H1 (cell line): ENCODE measurements around the gene HMCN2. TPM values are rescaled to one million over a fixed set of nuclear protein-coding genes. Genes with fewer than 3 reads are reported as not detected.

Source experiments
- CTCF ChIA-PET: fragments of 300-600 bp; sonication (Branson Sonifier 250); formaldehyde crosslinking; loops from one replicate; lab custom pipeline; 2021; ENCODE audit not compliant: partially characterized antibody; lab: Charles Lee
- POLR2A ChIA-PET: fragments of 300-600 bp; sonication (Branson Sonifier 250); formaldehyde crosslinking; loops from one replicate; lab custom pipeline; 2021; ENCODE audit warnings: inconsistent platforms; ENCODE audit not compliant: partially characterized antibody; lab: Charles Lee
- DNase-seq, 2 experiments: peaks; one replicate each; pipeline versions ENCODE4 v3.0.0 to v3.0.0-alpha.2; 2010 to 2022; ENCODE audit warnings: low spot score in 2 of 2, low read depth in 1 of 2, mixed read lengths in 1 of 2
- FAIRE-seq: peaks from 2 replicates; lab custom pipeline; 2011; peaks lifted over from hg19 to GRCh38; lab: Jason Lieb, UNC
- H2AFZ ChIP-seq: 2 replicates; pipeline ENCODE4 v1.8.1; 2012; ENCODE audit warnings: low read length, inconsistent platforms
- H2AK5ac ChIP-seq: 2 replicates; pipeline ENCODE4 v1.6.1; 2013; ENCODE audit warnings: low read depth, low read length
- H2BK120ac ChIP-seq: replicated peaks from 2 replicates; pipeline ENCODE3; 2013; ENCODE audit warnings: low read depth, low read length, inconsistent platforms
- H2BK12ac ChIP-seq: 2 replicates; pipeline ENCODE4 v1.6.1; 2013; ENCODE audit warnings: low read depth, low read length
- H2BK15ac ChIP-seq: 2 replicates; pipeline ENCODE4 v1.6.1; 2013; ENCODE audit warnings: low read length
- H2BK20ac ChIP-seq: 2 replicates; pipeline ENCODE4 v1.6.1; 2013; ENCODE audit warnings: low read length
- H2BK5ac ChIP-seq: 2 replicates; pipeline ENCODE4 v1.6.1; 2013; ENCODE audit warnings: low read depth, low read length
- H3K14ac ChIP-seq: 2 replicates; pipeline ENCODE4 v1.6.1; 2013; ENCODE audit warnings: inconsistent platforms; ENCODE audit not compliant: insufficient read length
- H3K18ac ChIP-seq: 2 replicates; pipeline ENCODE4 v1.6.1; 2013; ENCODE audit warnings: low read length; ENCODE audit errors: extremely low read depth
- H3K23ac ChIP-seq: 2 replicates; pipeline ENCODE4 v1.6.1; 2013; ENCODE audit warnings: inconsistent platforms; ENCODE audit not compliant: insufficient read length
- H3K23me2 ChIP-seq: 2 replicates; pipeline ENCODE4 v1.6.1; 2013; ENCODE audit warnings: low read depth, low read length
- H3K27ac ChIP-seq: 2 replicates; pipeline ENCODE4 v1.6.1; 2011; ENCODE audit warnings: low read depth, low read length, inconsistent platforms
- H3K27me3 ChIP-seq, 4 experiments: replicated peaks in 1 of 4; 1 replicate in 1 of 4; 2 replicates in 3 of 4; pipeline versions ENCODE4 v1.6.1 to v1.8.1; 2011 to 2013; ENCODE audit warnings: low read length in 3 of 4, mild to moderate bottlenecking in 3 of 4, inconsistent platforms in 2 of 4, mixed read lengths in 2 of 4, moderate library complexity in 1 of 4; ENCODE audit not compliant: control insufficient read depth in 3 of 4, insufficient read depth in 3 of 4; ENCODE audit errors: extremely low read depth in 1 of 4
- H3K36me3 ChIP-seq, 4 experiments: 2 replicates each; pipeline versions ENCODE4 v1.6.1 to v1.8.1; 2011 to 2013; ENCODE audit warnings: mild to moderate bottlenecking in 4 of 4, low read length in 3 of 4, moderate library complexity in 2 of 4, control low read depth in 1 of 4, inconsistent platforms in 1 of 4; ENCODE audit not compliant: insufficient read depth in 4 of 4, control insufficient read depth in 2 of 4
- H3K4ac ChIP-seq: replicated peaks from 2 replicates; pipeline ENCODE3; 2013; ENCODE audit warnings: low read length, low read depth, mixed read lengths, inconsistent platforms; ENCODE audit not compliant: insufficient read length
- H3K4me1 ChIP-seq, 4 experiments: replicated peaks in 1 of 4; 1 replicate in 1 of 4; 2 replicates in 3 of 4; pipeline versions ENCODE4 v1.6.1 to v1.8.1; 2011 to 2013; ENCODE audit warnings: low read length in 3 of 4, inconsistent platforms in 2 of 4, mixed read lengths in 1 of 4; ENCODE audit not compliant: insufficient read depth in 4 of 4, control insufficient read depth in 3 of 4
- H3K4me2 ChIP-seq, 2 experiments: 2 replicates each; pipeline versions ENCODE4 v1.6.1 to v1.8.1; 2011 to 2013; ENCODE audit warnings: low read depth in 2 of 2, low read length in 2 of 2, control low read depth in 1 of 2, inconsistent platforms in 1 of 2, mild to moderate bottlenecking in 1 of 2; ENCODE audit not compliant: insufficient read depth in 1 of 2
- H3K4me3 ChIP-seq, 4 experiments: fragments of 200-600, 300-600 bp in 1 of 4; sonication (generic), shearing (Covaris generic), sonication (Bioruptor Twin) in 1 of 4; 2 replicates each; pipeline versions ENCODE4 v1.5.1 to v1.8.1; 2011 to 2016; ENCODE audit warnings: low read length in 4 of 4, low read depth in 3 of 4, control low read depth in 2 of 4, inconsistent platforms in 2 of 4, mild to moderate bottlenecking in 2 of 4, mixed read lengths in 1 of 4, moderate library complexity in 1 of 4; ENCODE audit not compliant: insufficient read depth in 2 of 4; ENCODE audit errors: extremely low read depth in 1 of 4
- H3K56ac ChIP-seq: replicated peaks from 2 replicates; pipeline ENCODE3; 2013; ENCODE audit warnings: low read depth, mild to moderate bottlenecking, mixed read lengths, low read length, inconsistent platforms; ENCODE audit not compliant: insufficient read length
- H3K79me1 ChIP-seq: 2 replicates; pipeline ENCODE4 v1.6.1; 2013; ENCODE audit warnings: low read depth, low read length, control low read depth
- H3K79me2 ChIP-seq, 2 experiments: 2 replicates each; pipeline versions ENCODE4 v1.6.1 to v1.8.1; 2012 to 2013; ENCODE audit warnings: low read length in 2 of 2, mild to moderate bottlenecking in 2 of 2, inconsistent platforms in 1 of 2; ENCODE audit not compliant: insufficient read depth in 2 of 2, control insufficient read depth in 1 of 2
- H3K9ac ChIP-seq, 4 experiments: replicated peaks in 1 of 4; 1 replicate in 1 of 4; 2 replicates in 3 of 4; pipeline versions ENCODE4 v1.6.1 to v1.8.1; 2011 to 2013; ENCODE audit warnings: low read depth in 3 of 4, low read length in 3 of 4, control low read depth in 2 of 4, mild to moderate bottlenecking in 2 of 4, moderate library complexity in 2 of 4, inconsistent platforms in 1 of 4; ENCODE audit errors: extremely low read depth in 1 of 4
- H3K9me3 ChIP-seq, 2 experiments: 2 replicates each; pipeline versions ENCODE4 v1.6.1 to v1.8.1; 2012 to 2013; ENCODE audit warnings: mild to moderate bottlenecking in 2 of 2, moderate library complexity in 2 of 2, control low read depth in 1 of 2, inconsistent platforms in 1 of 2, low read depth in 1 of 2, low read length in 1 of 2, mixed read lengths in 1 of 2; ENCODE audit not compliant: insufficient read depth in 2 of 2
- H4K20me1 ChIP-seq, 2 experiments: replicated peaks in 1 of 2; 2 replicates each; pipeline versions ENCODE3 to v1.8.1; 2011 to 2013; ENCODE audit warnings: inconsistent platforms in 2 of 2, low read length in 2 of 2, mild to moderate bottlenecking in 1 of 2; ENCODE audit not compliant: insufficient read depth in 2 of 2, control insufficient read depth in 1 of 2
- H4K5ac ChIP-seq: 2 replicates; pipeline ENCODE4 v1.6.1; 2013; ENCODE audit warnings: low read length, low read depth, mixed read lengths, inconsistent platforms; ENCODE audit not compliant: insufficient read length
- H4K8ac ChIP-seq: 2 replicates; pipeline ENCODE4 v1.8.0; 2013; ENCODE audit warnings: mild to moderate bottlenecking, moderate library complexity, low read length, inconsistent platforms; ENCODE audit not compliant: insufficient read depth; ENCODE audit errors: extremely low read depth
- H4K91ac ChIP-seq: replicated peaks from 2 replicates; pipeline ENCODE3; 2013; ENCODE audit warnings: low read length, mixed read lengths, inconsistent platforms; ENCODE audit not compliant: insufficient read length
- CTCF ChIP-seq, 3 experiments: IDR thresholded peaks; 1 replicate in 2 of 3; 2 replicates in 1 of 3; pipeline versions ENCODE4 v1.5.1 to v1.6.1; 2011; ENCODE audit warnings: low read length in 3 of 3, mild to moderate bottlenecking in 3 of 3, inconsistent platforms in 2 of 3, low read depth in 1 of 3, moderate library complexity in 1 of 3; ENCODE audit not compliant: insufficient read depth in 1 of 3; ENCODE audit errors: control extremely low read depth in 1 of 3
- E2F6 ChIP-seq: IDR thresholded peaks from 2 replicates; pipeline ENCODE4 v1.6.1; 2012; ENCODE audit warnings: inconsistent platforms
- FOSL1 ChIP-seq: IDR thresholded peaks from 2 replicates; pipeline ENCODE4 v1.6.1; 2011; ENCODE audit warnings: mild to moderate bottlenecking, low read depth, low read length, moderate library complexity; ENCODE audit not compliant: insufficient read depth
- GABPA ChIP-seq: IDR thresholded peaks from 2 replicates; pipeline ENCODE4 v1.6.1; 2011; ENCODE audit warnings: mild to moderate bottlenecking, low read length, moderate library complexity, borderline replicate concordance; ENCODE audit not compliant: insufficient read depth
- SP4 ChIP-seq: IDR thresholded peaks from 2 replicates; pipeline ENCODE4 v1.6.1; 2012; ENCODE audit warnings: low read length, inconsistent platforms
- SUZ12 ChIP-seq: fragments of 200-600 bp; sonication (generic); IDR thresholded peaks from 2 replicates; pipeline ENCODE4 v1.6.1; 2012; ENCODE audit warnings: mild to moderate bottlenecking, inconsistent platforms, low read length, moderate library complexity, mixed read lengths
- TAF1 ChIP-seq: IDR thresholded peaks from 2 replicates; pipeline ENCODE4 v1.6.1; 2011; ENCODE audit warnings: mild to moderate bottlenecking, low read depth, low read length
- WGBS, 2 experiments: shearing (Covaris generic) in 1 of 2; methylation state at CpG; one replicate each; pipeline versions ENCODE4 v1.1.6 to v1.1.7; 2013 to 2015; ENCODE audit warnings: low lambda C conversion rate in 2 of 2, mixed read lengths in 2 of 2, inconsistent platforms in 1 of 2, low coverage in 1 of 2, missing lambda C conversion rate in 1 of 2; ENCODE audit not compliant: insufficient replicate concordance in 2 of 2, insufficient coverage in 1 of 2, insufficient read length in 1 of 2; ENCODE audit errors: extremely low coverage in 1 of 2, missing lambda C conversion rate in 1 of 2; 5-methylcytosine and 5-hydroxymethylcytosine counted together
- polyA plus RNA-seq, 7 experiments: library from polyadenylated mRNA; depleted of rRNA in 3 of 7; stranded (reverse) in 5 of 7; unstranded in 2 of 7; fragments of >200 nt in 5 of 7; fragments of 200-250 nt in 2 of 7; gene quantifications; 1 replicate in 5 of 7; 2 replicates in 1 of 7; 4 replicates in 1 of 7; pipeline versions ENCODE4 v1.2.1 to v1.2.3, GENCODE V29; 2011 to 2013; ENCODE audit warnings: missing spikeins in 2 of 7, mixed read lengths in 2 of 7
- total RNA-seq: library from RNA; stranded (reverse); fragmentation: NEBNext Ultra II Directional; extraction: Animal tissue kit (Norgen Biotek cat#: 25700); gene quantifications from 2 replicates; pipeline ENCODE4 v1.2.1, GENCODE V29; 2021

HMCN2 gene
- total and polyA plus RNA-seq, 2 of the 8 experiments (the other 6 are each of a cell fraction or from before 2014, with no cell fraction given): 5.0 to 9.1 TPM

GRCh38 chr9:130306823-130307666 lies 41.5 kb downstream of the HMCN2 start:
- Histone ChIP-seq H3K4ac (no peak overlapping the region), H3K4me3 (no peak overlapping the region), H4K20me1 (no peaks in the 10 kb centered on the region), H2BK20ac (no peak overlapping the region), H2BK12ac (no peak overlapping the region), H4K5ac (no peak overlapping the region), H3K27me3 (no peaks in the 10 kb centered on the region), H3K36me3 (peaks cover 0 to 3% (median 0%) of the 10 kb centered on the region in 4 experiments; a peak in 2 of 8 replicates), H3K79me2 (no peaks in the 10 kb centered on the region), H2BK15ac (no peak overlapping the region), H3K79me1 (no peaks in the 10 kb centered on the region), H4K8ac (no peak overlapping the region), H2BK120ac (no peak overlapping the region), H3K23ac (no peak overlapping the region), H3K14ac (no peak overlapping the region), H2AK5ac (no peak overlapping the region), H3K56ac (no peak overlapping the region), H3K4me2 (no peak overlapping the region), H3K9me3 (no peaks in the 10 kb centered on the region), H2AFZ (no peak overlapping the region), H3K9ac (no peak overlapping the region; a peak in 1 of 7 replicates), H3K4me1 (no peaks in the 10 kb centered on the region), H3K27ac (no peak overlapping the region), H2BK5ac (no peak overlapping the region), H4K91ac (no peak overlapping the region), H3K23me2 (no peaks in the 10 kb centered on the region), H3K18ac (no peak overlapping the region)
- FAIRE-seq (no peak), DNase-seq (no peak)
- CTCF ChIA-PET: interaction anchor here (0.6 to 1.5 kb wide), 3 partner anchors 20 to 196 kb away, joined by 3 to 7 read pairs (median 3); no protein-coding TSS in a partner anchor
- POLR2A ChIA-PET: interaction anchor here (1.2 kb wide), 1 partner anchor 9 kb away, joined by 3 read pairs; no protein-coding TSS in a partner anchor
- 85% methylated on average over 21 of the region's 21 CpGs; no CpG with 5 or more reads in 1 of the 2 experiments for WGBS, 2 experiments
- no peak for TF ChIP-seq SP4
- TF ChIP-seq FOSL1: no peak
- TF ChIP-seq SUZ12: no peak
- TF ChIP-seq TAF1: no peak
- TF ChIP-seq E2F6: no peak
- no peak for TF ChIP-seq CTCF (IDR thresholded peaks at IDR 0.05; ENCODE audit: control extremely low read depth in 1 of 3, insufficient read depth in 1 of 3, low read depth in 1 of 3, low read length in 3 of 3)
- TF ChIP-seq GABPA: no peak
